ENCODE results near the gene KLK6. TPM values are rescaled to one million over a fixed set of nuclear protein-coding genes. Genes with fewer than 3 reads are reported as not detected.

The KLK6 gene
- total and polyA plus RNA-seq, 2 donors (not counting 3 experiments of a cell fraction or from before 2014, with no cell fraction given) = 0.12 TPM; not detected in 1

DNA sequence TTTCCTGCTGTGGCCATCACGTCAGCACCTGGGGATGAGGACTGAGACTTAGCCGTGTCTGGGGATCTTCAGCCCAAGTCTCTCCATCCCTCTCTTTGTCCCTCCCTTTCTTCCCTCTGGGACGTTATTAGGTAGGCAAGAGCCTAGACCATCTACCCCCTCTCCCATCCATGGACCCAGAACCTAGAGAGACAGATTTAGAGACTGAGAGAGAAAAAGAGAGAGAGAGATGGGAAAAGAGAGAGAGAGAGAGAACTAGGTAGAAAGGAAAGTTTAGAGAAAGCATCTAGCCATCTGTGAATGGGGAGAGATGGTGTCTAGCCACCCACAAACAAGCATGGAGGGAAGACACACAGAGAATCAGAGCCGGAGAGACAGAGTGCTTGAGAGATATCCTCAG, 58.7 kb downstream of the KLK6 start:
- no peaks in the 10 kb centered on the region for H3K4me1 ChIP-seq (ENCODE audit: control insufficient read depth, extremely low read depth, insufficient read depth, low read length)
- H3K79me2 ChIP-seq (ENCODE audit: control insufficient read depth, insufficient read depth, low read length) = no peaks in the 10 kb centered on the region
- POLR2A ChIA-PET = no interaction called here
- no peak overlapping the region for H3K4me3 ChIP-seq (replicated peaks in 1 of 3; ENCODE audit: insufficient read depth in 1 of 3, low read depth in 1 of 3, low read length in 3 of 3)
- dilution Hi-C loops (cut with MboI; ENCODE audit: extremely low pct_ligation_motif_present, low sequenced_read_pairs) = no loop called here
- no TSS peak for BruUV-seq (replicated peaks)
- no peak overlapping the region for H3K9ac ChIP-seq (replicated peaks; ENCODE audit: extremely low read depth, insufficient read depth, low read length)
- H3K27ac ChIP-seq (ENCODE audit: insufficient read depth, low read depth, low read length) = no peak overlapping the region
- H3K27me3 ChIP-seq (ENCODE audit: control insufficient read depth in 2 of 2, insufficient read depth in 2 of 2, low read length in 2 of 2) = peaks cover 18 to 24% of the 10 kb centered on the region in 2 experiments
- no peak for DNase-seq (ENCODE audit: low read depth, low spot score)
- no peaks in the 10 kb centered on the region for H3K9me3 ChIP-seq (replicated peaks; ENCODE audit: control insufficient read depth, insufficient read depth, low read length)
- no peaks in the 10 kb centered on the region for H3K9me1 ChIP-seq (replicated peaks; ENCODE audit: control insufficient read depth, extremely low read depth, insufficient read depth, low read length)
- H3K4me2 ChIP-seq (ENCODE audit: insufficient read depth, low read length) = no peak overlapping the region
- intact Hi-C loops (cut with micrococcal nuclease) = loop anchor here (10.0 kb wide), 1 partner anchor 1184 kb away; the partner anchor contains the start of gene ZNF841
- H2AFZ ChIP-seq (ENCODE audit: low read depth, low read length) = no peak overlapping the region
- H3K36me3 ChIP-seq (ENCODE audit: control insufficient read depth in 2 of 2, extremely low read depth in 1 of 2, insufficient read depth in 2 of 2, low read length in 2 of 2) = no peaks in the 10 kb centered on the region
- CTCF ChIA-PET = interaction anchor here (0.8 kb wide), 1 partner anchor 10 kb away, joined by 4 read pairs; no protein-coding TSS in a partner anchor
- TF ChIP-seq POLR2A (IDR thresholded peaks at IDR 0.05; ENCODE audit: low read depth, low read length) = no peak
- no peak for TF ChIP-seq GATA2 (IDR thresholded peaks at IDR 0.05; ENCODE audit: insufficient read depth, insufficient read length, low read depth, low read length)
- no peak for TF ChIP-seq JUN (IDR thresholded peaks at IDR 0.05; ENCODE audit: borderline replicate concordance, insufficient read depth, insufficient read length, low read depth)
- no peak for TF ChIP-seq EZH2 (IDR thresholded peaks at IDR 0.05; ENCODE audit: borderline replicate concordance, low read depth, low read length, severe bottlenecking)
- TF ChIP-seq FOS (IDR thresholded peaks at IDR 0.05; ENCODE audit: borderline replicate concordance, insufficient read depth, low read length) = no peak
- TF ChIP-seq MAX (IDR thresholded peaks at IDR 0.05; ENCODE audit: insufficient read depth, insufficient read length) = no peak
- TF ChIP-seq POLR2AphosphoS5 (IDR thresholded peaks at IDR 0.05; ENCODE audit: insufficient read depth, low read depth, low read length) = no peak
- TF ChIP-seq CTCF (IDR thresholded peaks at IDR 0.05; ENCODE audit: extremely low read depth in 1 of 2, insufficient read depth in 1 of 2, low read depth in 1 of 2, low read length in 2 of 2) = no peak
- TF ChIP-seq MYC (IDR thresholded peaks at IDR 0.05; ENCODE audit: low read depth, low read length) = no peak
- no peak for FAIRE-seq
- no peaks in the 10 kb centered on the region for H4K20me1 ChIP-seq (replicated peaks; ENCODE audit: control insufficient read depth, extremely low read depth, insufficient read depth, low read length)

Measured in endothelial cell of umbilical vein (primary cell).